Measurements from ENCODE around the gene TLCD3A.

- TF ChIP-seq SUZ12 (IDR thresholded peaks at IDR 0.05; ENCODE audit: extremely low read depth, insufficient read depth, insufficient read length) (no peak), ZNF274 (IDR thresholded peaks at IDR 0.05; ENCODE audit: low read depth, low read length) (no peak), YY1 (IDR thresholded peaks at IDR 0.05; ENCODE audit: insufficient read depth, insufficient read length) (no peak)
Measured at GRCh38 chr17:746783-747629, 14.6 kb downstream of the TLCD3A start.

All from NT2/D1 (cell line).